Activated CD4-positive, alpha-beta T cell treated with anti-CD3 and anti-CD28 coated beads, Interleukin-2, amount 50 U/mL, for 1 hour (primary cell): ENCODE results near the gene CHN2.

ENCODE experiments used
- DNase-seq: peaks from one replicate; pipeline ENCODE4 v3.0.0-alpha.2; 2020

CHN2 gene

DNA sequence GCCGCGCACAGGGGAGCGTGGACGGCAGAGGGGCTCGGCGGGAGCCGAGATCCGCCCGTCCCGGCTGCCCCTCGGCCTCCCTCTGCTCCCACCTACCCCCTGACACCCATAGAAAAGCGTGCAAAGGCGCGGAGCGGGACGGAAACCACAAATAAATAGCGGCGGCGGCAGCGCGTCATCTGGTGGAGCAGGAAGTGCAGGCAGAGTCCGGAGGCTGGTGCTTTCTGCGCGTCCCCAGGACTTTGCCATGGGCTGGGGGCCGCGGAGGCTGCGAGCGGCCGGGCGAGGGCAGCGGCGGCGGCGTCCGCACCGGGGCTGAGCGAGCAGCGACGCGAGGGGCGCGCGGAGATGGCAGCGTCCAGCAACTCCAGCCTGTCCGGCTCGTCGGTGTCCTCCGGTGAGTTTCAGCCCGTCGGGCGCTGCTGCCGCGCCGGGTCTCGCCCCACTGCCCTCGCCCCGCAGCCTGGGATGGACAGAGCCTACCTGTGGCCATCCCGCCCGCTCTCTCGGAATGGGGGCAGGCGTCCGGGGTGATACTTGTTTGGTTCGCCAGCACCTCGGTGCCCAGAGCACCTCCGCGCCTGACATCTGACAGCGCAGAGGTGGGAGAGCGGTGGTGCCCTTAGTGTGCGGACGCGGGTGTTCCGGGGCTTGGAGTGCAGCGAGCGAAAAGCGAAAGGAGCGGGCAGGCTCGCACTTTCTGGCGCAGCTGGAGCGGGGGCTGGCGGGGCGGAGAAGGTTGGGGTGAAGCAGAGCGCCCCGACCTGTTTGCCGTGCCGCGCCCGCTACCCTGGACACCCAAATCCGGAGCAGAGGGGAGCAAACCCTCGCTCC is at the start of gene CHN2:
CHN2 (plus strand) TSS at position 182 of the 834 bp plus-strand sequence.
- DNase-seq: peak; percentile 22

GRCh38 chr7:29145553-29146056 is 49.0 kb upstream of the CHN2 start:
- no peak for DNase-seq

GRCh38 chr7:29146057-29146706 is 48.4 kb upstream of the CHN2 start, which contains the start of gene CPVL:
CPVL (minus strand) TSS chr7:29146537; CDS start chr7:29121061, 25,476 bp downstream.
- DNase-seq: no peak

- no peak for DNase-seq
Measured at GRCh38 chr7:29146888-29147609, 47.5 kb upstream of the CHN2 start.

- no peak for DNase-seq
Measured at GRCh38 chr7:29147821-29148220, 46.8 kb upstream of the CHN2 start.

DNA sequence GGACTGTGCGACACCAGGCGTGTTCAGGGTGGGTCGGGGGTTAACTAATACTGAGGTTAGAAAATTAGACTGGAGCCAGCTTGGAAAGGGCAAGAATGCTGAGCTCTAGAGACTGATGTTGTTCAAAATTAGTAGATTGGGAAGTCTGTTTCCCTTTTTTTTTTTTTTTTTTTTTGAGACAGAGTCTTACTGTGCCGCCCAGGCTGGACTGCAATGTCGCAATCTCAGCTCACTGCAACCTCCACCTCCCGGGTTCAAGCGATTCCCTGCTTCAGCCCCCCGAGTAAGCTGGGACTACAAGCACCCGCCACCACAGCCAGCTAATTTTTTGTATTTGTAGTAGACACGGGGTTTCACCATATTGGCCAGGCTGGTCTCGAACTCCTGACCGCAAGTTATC is 45.5 kb upstream of the CHN2 start:
- DNase-seq: no peak

DNA sequence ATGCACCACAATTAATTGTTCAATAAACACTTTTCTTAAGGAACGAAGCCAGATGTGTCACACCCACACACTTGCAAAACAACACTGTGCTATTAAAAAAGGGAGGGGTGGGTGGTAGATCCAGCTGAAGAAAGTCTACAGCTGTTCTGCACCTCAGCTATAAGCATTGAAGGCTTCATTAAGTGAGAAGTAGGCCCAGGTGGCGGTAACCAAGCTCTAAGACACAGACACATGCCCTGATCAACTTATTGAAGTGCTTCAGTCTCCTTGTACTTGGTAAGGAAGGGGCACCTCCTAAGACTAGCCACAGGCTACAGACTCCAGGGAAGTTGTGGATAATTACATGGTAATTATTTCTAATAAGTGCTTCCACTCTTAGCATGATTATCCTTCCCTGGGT is 43.7 kb upstream of the CHN2 start:
- no peak for DNase-seq

DNA sequence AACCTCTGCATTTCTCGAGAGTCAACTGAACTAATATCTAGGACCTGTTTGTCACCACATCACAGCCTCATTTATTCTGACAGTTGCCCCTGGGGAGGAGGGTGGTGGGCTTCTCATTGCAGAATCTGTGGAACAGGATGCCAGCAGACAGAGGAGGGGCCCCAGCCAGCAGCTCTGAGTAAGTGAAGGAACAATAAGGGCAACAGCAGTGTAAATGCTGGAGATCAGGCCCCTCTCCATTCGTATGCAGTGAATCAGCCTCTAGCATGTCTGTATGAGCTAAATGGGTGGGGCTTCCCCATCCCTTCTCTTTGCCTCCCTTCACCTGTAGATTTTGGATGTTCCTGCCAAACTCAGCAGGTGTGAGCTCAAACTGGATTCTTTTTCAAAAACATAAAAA is 40.5 kb upstream of the CHN2 start:
- DNase-seq: no peak

GRCh38 chr7:29156907-29157452 is 37.6 kb upstream of the CHN2 start:
- DNase-seq: no peak

- no peak for DNase-seq
Measured at GRCh38 chr7:29158795-29159423, 35.7 kb upstream of the CHN2 start.

DNA sequence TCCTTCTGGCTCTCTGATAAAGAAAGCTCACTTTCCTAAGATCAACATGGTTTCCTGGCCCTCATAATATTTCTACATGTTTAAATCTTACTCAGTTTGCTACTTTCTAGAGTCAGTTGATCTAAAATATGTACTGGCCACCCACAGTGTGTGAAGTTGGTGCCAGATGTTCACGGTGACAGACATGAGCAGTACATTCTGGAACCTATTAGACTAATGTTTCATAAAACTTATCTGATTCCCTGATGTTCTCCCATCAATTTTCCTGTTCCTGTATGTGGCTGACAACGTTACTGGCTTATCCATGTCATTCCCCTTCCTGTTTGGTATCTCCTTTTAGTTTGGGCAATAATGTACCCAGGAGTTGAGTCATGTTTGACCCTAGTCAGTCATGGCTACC is 34.5 kb upstream of the CHN2 start:
- DNase-seq: no peak

DNA sequence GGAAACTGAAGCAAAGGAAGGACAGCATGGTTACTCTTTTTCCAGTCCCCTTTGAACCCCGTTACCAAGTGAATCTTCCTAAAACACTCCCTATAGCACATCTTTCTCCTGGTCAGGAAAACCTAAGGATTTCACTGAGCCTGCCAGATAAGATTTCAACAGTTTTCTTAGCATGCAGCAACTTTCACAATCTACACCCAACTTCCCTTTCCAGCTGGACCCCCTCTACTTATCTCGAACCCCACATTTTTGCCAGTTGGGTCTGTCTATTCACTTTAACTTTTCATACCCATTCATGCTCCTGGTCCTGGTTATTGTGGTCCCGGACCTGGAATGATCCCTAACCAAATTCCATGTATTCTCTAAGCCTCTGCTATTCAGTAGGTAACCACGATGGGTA is 33.3 kb upstream of the CHN2 start:
- no peak for DNase-seq

- DNase-seq: no peak
Measured at GRCh38 chr7:29162577-29162976, 32.0 kb upstream of the CHN2 start.

- no peak for DNase-seq
Measured at GRCh38 chr7:29163854-29164253, 30.7 kb upstream of the CHN2 start.

- DNase-seq: no peak
Measured at GRCh38 chr7:29167721-29168120, 26.9 kb upstream of the CHN2 start.

DNA sequence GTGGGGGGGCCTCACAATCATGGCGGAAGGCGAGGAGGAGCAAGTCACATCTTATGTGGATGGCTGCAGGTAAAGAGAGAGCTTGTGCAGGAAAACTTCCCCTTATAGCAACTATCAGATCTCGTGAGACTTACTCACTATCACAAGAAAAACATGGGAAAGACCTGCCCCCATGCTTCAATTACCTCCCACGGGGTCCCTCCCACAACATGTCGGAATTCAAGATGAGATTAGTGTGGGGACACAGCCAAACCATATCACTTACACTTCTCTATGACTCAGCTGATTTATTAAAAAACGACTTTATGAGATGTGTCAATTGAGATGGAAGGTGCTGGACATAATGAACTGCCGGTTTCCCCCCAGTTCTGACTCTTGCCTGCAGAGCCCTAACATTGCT is 23.8 kb upstream of the CHN2 start:
- no peak for DNase-seq

GRCh38 chr7:29173458-29173857 is 21.1 kb upstream of the CHN2 start:
- no peak for DNase-seq

- no peak for DNase-seq
Measured at GRCh38 chr7:29177963-29178600, 16.5 kb upstream of the CHN2 start.

- no peak for DNase-seq
Measured at GRCh38 chr7:29179115-29179514, 15.5 kb upstream of the CHN2 start.

GRCh38 chr7:29184599-29184998 is 10.0 kb upstream of the CHN2 start:
- no peak for DNase-seq

DNA sequence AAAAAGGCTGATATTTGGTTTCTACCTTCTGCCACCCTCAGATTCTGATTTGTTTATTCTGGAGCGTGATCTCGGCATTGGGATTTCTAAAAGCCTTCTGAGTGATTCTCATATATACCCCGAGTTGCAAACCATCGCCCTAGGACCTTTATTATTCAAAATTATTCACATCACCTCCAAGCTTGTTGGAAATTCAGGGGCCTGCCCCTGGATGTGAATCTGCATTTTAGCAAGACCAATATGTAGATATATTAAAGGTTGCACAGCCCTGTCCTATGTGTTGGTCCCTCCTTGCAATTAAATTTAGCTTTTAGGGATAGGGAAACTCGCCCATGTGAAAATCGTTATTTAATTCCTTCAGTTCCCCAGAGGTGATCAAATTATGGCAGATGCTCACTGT is 9.0 kb upstream of the CHN2 start:
- DNase-seq: no peak

- DNase-seq: peak; percentile 28
Measured at GRCh38 chr7:29189743-29190201, 4.8 kb upstream of the CHN2 start.
